IMR-90 (cell line): ENCODE results near the gene ACE2. TPM values are rescaled to one million over a fixed set of nuclear protein-coding genes. Genes with fewer than 3 reads are reported as not detected.

Source experiments
- ATAC-seq: fragments of 200-7000 bp; cut with Tn5 transposase; 2 replicates; pipeline ENCODE4 v1.9.1; 2020; ENCODE audit warnings: low read depth, mild to moderate bottlenecking, moderate library complexity
- BruUV-seq: library from RNA; stranded (reverse); fragments of 400-500 nt; replicated peaks from 2 replicates; lab custom pipeline; 2021; lab: Mats Ljungman, UMichigan
- CTCF ChIA-PET: fragments of 300-600 bp; formaldehyde crosslinking; extraction: SDS; loops from one replicate; lab custom pipeline; 2021; ENCODE audit warnings: antibody characterized with exemption; lab: Yijun Ruan, JAX
- POLR2A ChIA-PET: fragments of 300-600 bp; sonication (Branson Sonifier 250); formaldehyde crosslinking; loops from one replicate; lab custom pipeline; 2022; ENCODE audit warnings: antibody characterized with exemption; ENCODE audit not compliant: unreplicated experiment; lab: Charles Lee
- DNase-seq: peaks from one replicate; pipeline ENCODE4 v3.0.0; 2013
- H2AFZ ChIP-seq: replicated peaks from 2 replicates; pipeline ENCODE3; 2013; ENCODE audit warnings: low read length, mild to moderate bottlenecking; ENCODE audit not compliant: poor library complexity
- H2AK5ac ChIP-seq: 2 replicates; pipeline ENCODE4 v1.6.1; 2013; ENCODE audit warnings: low read depth, low read length, inconsistent platforms
- H2AK9ac ChIP-seq: replicated peaks from 2 replicates; pipeline ENCODE3; 2013; ENCODE audit warnings: mild to moderate bottlenecking, low read depth, low read length, moderate library complexity; ENCODE audit not compliant: poor library complexity
- H2BK120ac ChIP-seq: 2 replicates; pipeline ENCODE4 v1.6.1; 2013; ENCODE audit warnings: low read depth, low read length, inconsistent platforms
- H2BK15ac ChIP-seq: 3 replicates; pipeline ENCODE4 v1.6.1; 2013; ENCODE audit warnings: low read depth, low read length, inconsistent platforms
- H2BK20ac ChIP-seq: 2 replicates; pipeline ENCODE4 v1.6.1; 2013; ENCODE audit warnings: low read depth, mild to moderate bottlenecking, inconsistent platforms, low read length, moderate library complexity
- H2BK5ac ChIP-seq: 2 replicates; pipeline ENCODE4 v1.6.1; 2013; ENCODE audit warnings: mild to moderate bottlenecking, low read depth, low read length, inconsistent platforms; ENCODE audit not compliant: poor library complexity, severe bottlenecking
- H3K14ac ChIP-seq: replicated peaks from 2 replicates; pipeline ENCODE4 v1.6.1; 2013; ENCODE audit warnings: low read depth, low read length, inconsistent platforms
- H3K18ac ChIP-seq: 2 replicates; pipeline ENCODE4 v1.6.1; 2013; ENCODE audit warnings: low read depth, low read length, control low read depth
- H3K23ac ChIP-seq: 2 replicates; pipeline ENCODE4 v1.6.1; 2013; ENCODE audit warnings: low read depth, low read length, inconsistent platforms
- H3K27ac ChIP-seq: 2 replicates; pipeline ENCODE4 v1.5.1; 2013; ENCODE audit warnings: mild to moderate bottlenecking, control low read depth, low read length; ENCODE audit not compliant: insufficient read depth
- H3K27me3 ChIP-seq: 2 replicates; pipeline ENCODE4 v1.6.1; 2013; ENCODE audit warnings: low read length; ENCODE audit not compliant: control insufficient read depth, insufficient read depth
- H3K36me3 ChIP-seq: 2 replicates; pipeline ENCODE4 v1.6.1; 2013; ENCODE audit warnings: low read length, mixed read lengths; ENCODE audit not compliant: control insufficient read depth, insufficient read depth
- H3K4ac ChIP-seq: 2 replicates; pipeline ENCODE4 v1.6.1; 2013; ENCODE audit warnings: low read depth, low read length, inconsistent platforms
- H3K4me1 ChIP-seq: 2 replicates; pipeline ENCODE4 v1.6.1; 2013; ENCODE audit warnings: low read length, mixed read lengths; ENCODE audit not compliant: control insufficient read depth, insufficient read depth
- H3K4me2 ChIP-seq: 2 replicates; pipeline ENCODE4 v1.6.1; 2013; ENCODE audit warnings: low read depth, mild to moderate bottlenecking, control low read depth, low read length, moderate library complexity
- H3K4me3 ChIP-seq: 2 replicates; pipeline ENCODE4 v1.5.1; 2013; ENCODE audit warnings: low read depth, mild to moderate bottlenecking, control low read depth, low read length, moderate library complexity; ENCODE audit not compliant: insufficient read depth
- H3K56ac ChIP-seq: 2 replicates; pipeline ENCODE4 v1.6.1; 2013; ENCODE audit warnings: low read length, inconsistent platforms; ENCODE audit not compliant: insufficient read depth; ENCODE audit errors: extremely low read depth
- H3K79me1 ChIP-seq, 2 experiments: 2 replicates each; pipeline ENCODE4 v1.6.1; 2013; ENCODE audit warnings: low read length in 2 of 2, inconsistent platforms in 1 of 2, low read depth in 1 of 2
- H3K9ac ChIP-seq: 2 replicates; pipeline ENCODE4 v1.6.1; 2013; ENCODE audit warnings: low read depth, low read length, control low read depth
- H3K9me1 ChIP-seq: 2 replicates; pipeline ENCODE4 v1.6.1; 2013; ENCODE audit warnings: low read length, inconsistent platforms; ENCODE audit not compliant: insufficient read depth
- H3K9me3 ChIP-seq: 2 replicates; pipeline ENCODE4 v1.6.1; 2013; ENCODE audit warnings: low read length; ENCODE audit not compliant: control insufficient read depth, insufficient read depth
- H4K20me1 ChIP-seq: 2 replicates; pipeline ENCODE4 v1.6.1; 2013; ENCODE audit warnings: low read length, inconsistent platforms; ENCODE audit not compliant: insufficient read depth
- H4K5ac ChIP-seq: 2 replicates; pipeline ENCODE4 v1.6.1; 2013; ENCODE audit warnings: mild to moderate bottlenecking, low read depth, low read length, control low read depth
- H4K8ac ChIP-seq, 2 experiments: 2 replicates each; pipeline ENCODE4 v1.6.1; 2013; ENCODE audit warnings: low read depth in 2 of 2, low read length in 2 of 2, control low read depth in 1 of 2, inconsistent platforms in 1 of 2
- H4K91ac ChIP-seq: 2 replicates; pipeline ENCODE4 v1.6.1; 2013; ENCODE audit warnings: low read depth, low read length, inconsistent platforms; ENCODE audit not compliant: insufficient read depth
- BHLHE40 ChIP-seq: fragments of 150-350 bp; IDR thresholded peaks from 2 replicates; pipeline ENCODE4 v1.6.1; 2016; ENCODE audit warnings: mild to moderate bottlenecking, low read depth, low read length
- CHD1 ChIP-seq: IDR thresholded peaks from 2 replicates; pipeline ENCODE4 v1.6.1; 2012; ENCODE audit warnings: low read depth, low read length, improper control_type of control experiment
- ELK1 ChIP-seq: fragments of 150-350 bp; IDR thresholded peaks from 2 replicates; pipeline ENCODE4 v1.6.1; 2016; ENCODE audit warnings: low read depth, mild to moderate bottlenecking, low read length, moderate library complexity, borderline replicate concordance
- MAFK ChIP-seq: IDR thresholded peaks from 2 replicates; pipeline ENCODE4 v1.6.1; 2012; ENCODE audit warnings: low read depth, low read length, improper control_type of control experiment
- MXI1 ChIP-seq: IDR thresholded peaks from 2 replicates; pipeline ENCODE4 v1.6.1; 2012; ENCODE audit warnings: low read depth, mild to moderate bottlenecking, low read length, moderate library complexity, borderline replicate concordance
- POLR2A ChIP-seq: IDR thresholded peaks from 2 replicates; pipeline ENCODE4 v1.6.1; 2012; ENCODE audit warnings: mild to moderate bottlenecking, low read depth, low read length
- RAD21 ChIP-seq: IDR thresholded peaks from 2 replicates; pipeline ENCODE4 v1.6.1; 2012; ENCODE audit warnings: low read length, improper control_type of control experiment
- RCOR1 ChIP-seq: IDR thresholded peaks from 2 replicates; pipeline ENCODE4 v1.6.1; 2012; ENCODE audit warnings: mild to moderate bottlenecking, low read length, improper control_type of control experiment; ENCODE audit not compliant: insufficient replicate concordance
- SMC3 ChIP-seq: fragments of 150-350 bp; IDR thresholded peaks from 2 replicates; pipeline ENCODE4 v1.6.1; 2016; ENCODE audit warnings: low read depth, mild to moderate bottlenecking, antibody characterized with exemption, low read length, moderate library complexity
- USF2 ChIP-seq: fragments of 150-350 bp; IDR thresholded peaks from 2 replicates; pipeline ENCODE4 v1.6.1; 2017; ENCODE audit warnings: mild to moderate bottlenecking, antibody characterized with exemption, low read length, low read depth
- WGBS, 2 experiments: methylation state at CpG; one replicate each; pipeline versions ENCODE4 v1.1.5 to v1.1.7; 2013; ENCODE audit warnings: missing lambda C conversion rate in 2 of 2; ENCODE audit not compliant: insufficient read length in 1 of 2; ENCODE audit errors: extremely low coverage in 2 of 2; 5-methylcytosine and 5-hydroxymethylcytosine counted together
- dilution Hi-C: fragments of 300-500 bp; cut with HindIII; formaldehyde crosslinking; loops from one replicate; pipeline ENCODE4 v1.14.3; 2018; ENCODE audit warnings: low sequenced_read_pairs; ENCODE audit not compliant: unreplicated experiment
- in situ Hi-C: fragments of 300-500 bp; cut with MboI; formaldehyde crosslinking; loops from 3 replicates; pipeline ENCODE4 v1.14.3; 2019; ENCODE audit warnings: low sequenced_read_pairs, inconsistent platforms, mixed read lengths
- intact Hi-C: fragments of 100-400 bp; cut with micrococcal nuclease; formaldehyde crosslinking; loops from 2 replicates; pipeline ENCODE4 v1.10.0; 2022
- polyA plus RNA-seq, 3 experiments: library from polyadenylated mRNA; depleted of rRNA; stranded (reverse); fragments of >200 nt; gene quantifications; 2 replicates each; pipeline ENCODE4 v1.2.3, GENCODE V29; 2012; ENCODE audit warnings: low replicate concordance in 1 of 3
- total RNA-seq: library from RNA; depleted of rRNA; stranded (reverse); fragments of >200 nt; gene quantifications from 2 replicates; pipeline ENCODE4 v1.2.3, GENCODE V29; 2012

ACE2 gene
- total and polyA plus RNA-seq, 2 of the 4 experiments (the other 2 are of a cell fraction), result not detected

GRCh38 chrX:15607067-15607466 is 6.3 kb upstream of the ACE2 start:
- in situ Hi-C loops, result no loop called here
- dilution Hi-C loops, result no loop called here
- no TSS peak for BruUV-seq
- Histone ChIP-seq H4K5ac (no peak overlapping the region), H3K56ac (no peak overlapping the region), H3K4me3 (no peak overlapping the region), H2AK9ac (no peak overlapping the region), H3K9me1 (no peaks in the 10 kb centered on the region), H2BK20ac (no peak overlapping the region), H4K20me1 (no peaks in the 10 kb centered on the region), H4K91ac (no peak overlapping the region), H2BK5ac (no peak overlapping the region), H3K4me2 (no peak overlapping the region), H3K9ac (no peak overlapping the region), H3K79me1 (no peaks in the 10 kb centered on the region), H2AK5ac (no peak overlapping the region), H3K4me1 (no peaks in the 10 kb centered on the region), H3K14ac (no peak overlapping the region), H3K27me3 (peaks cover 5% of the 10 kb centered on the region), H4K8ac (no peak overlapping the region), H3K4ac (no peak overlapping the region), H3K36me3 (no peaks in the 10 kb centered on the region), H2AFZ (no peak overlapping the region), H3K18ac (no peak overlapping the region), H3K27ac (no peak overlapping the region), H3K9me3 (no peaks in the 10 kb centered on the region), H2BK120ac (no peak overlapping the region), H2BK15ac (no peak overlapping the region), H3K23ac (no peak overlapping the region)
- TF ChIP-seq MXI1, result no peak
- no peak for TF ChIP-seq SMC3
- TF ChIP-seq RAD21, result no peak
- no peak for TF ChIP-seq CHD1
- no peak for TF ChIP-seq MAFK
- TF ChIP-seq ELK1, result no peak
- no peak for TF ChIP-seq RCOR1
- no peak for TF ChIP-seq BHLHE40
- no peak for TF ChIP-seq USF2
- TF ChIP-seq POLR2A, result no peak
- intact Hi-C loops, result no loop called here
- POLR2A ChIA-PET, result no interaction called here
- DNase-seq (no peak), ATAC-seq (no peak)
- WGBS, 2 experiments, result no CpG with 5 or more reads among the region's 5 CpGs
- CTCF ChIA-PET, result no interaction called here
